ENCODE measurements around the gene ZC3H10. TPM values are rescaled to one million over a fixed set of nuclear protein-coding genes. Genes with fewer than 3 reads are reported as not detected.

The ZC3H10 gene
- total and polyA plus RNA-seq, 10 donors: 1.5 to 13.6 (median 8.9) TPM

DNA sequence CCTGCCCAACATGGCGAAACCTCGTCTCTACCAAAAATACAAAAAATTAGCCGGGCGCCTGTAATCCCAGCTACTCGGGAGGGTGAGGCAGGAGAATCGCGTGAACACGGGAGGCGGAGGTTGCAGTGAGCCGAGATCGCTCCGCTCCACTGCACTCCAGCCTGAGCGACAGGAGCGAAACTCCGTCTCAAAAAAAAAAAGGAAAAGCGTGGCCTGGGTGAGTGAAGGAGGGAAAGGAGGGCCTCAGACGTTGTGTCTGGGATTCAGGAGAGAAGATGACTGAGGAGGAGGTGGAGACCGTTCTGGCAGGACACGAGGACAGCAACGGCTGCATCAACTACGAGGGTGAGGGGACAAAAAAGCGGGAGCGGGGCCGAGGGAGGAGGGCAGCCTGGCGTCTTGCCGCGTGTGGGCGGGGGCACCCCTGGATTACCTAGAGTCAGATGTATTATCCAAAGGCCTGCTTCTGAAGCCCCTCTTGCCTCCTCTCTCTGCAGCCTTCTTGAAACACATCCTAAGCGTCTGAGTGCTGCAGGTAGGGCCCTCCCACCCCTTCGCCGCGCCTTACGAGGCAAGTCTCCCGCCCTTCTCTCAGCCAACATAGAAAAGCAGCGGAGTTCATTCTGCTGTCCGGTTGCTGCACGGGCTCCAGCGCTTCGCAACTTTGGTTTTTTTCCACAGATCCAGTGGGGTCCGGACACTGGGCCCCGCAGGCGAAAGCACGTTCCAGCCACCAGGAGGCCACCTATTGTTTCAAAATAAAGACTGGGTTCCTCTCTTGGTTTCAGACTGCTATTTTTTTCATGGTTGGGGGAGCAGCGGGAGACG, 39.3 kb downstream of the ZC3H10 start:
- Histone ChIP-seq H3K4me3 (peak overlapping the region; percentile 66 to 88 (median 71)), H3K4me1 (peaks cover 22 to 75% (median 62%) of the 10 kb centered on the region in 6 donors), H3K36me3 (peaks cover 0 to 31% (median 29%) of the 10 kb centered on the region in 6 donors), H3K27ac (peak overlapping the region; percentile 87 to 99 (median 95)), H3K9me3 (no peaks in the 10 kb centered on the region), H3K27me3 (replicated peaks in 1 of 7) (no peaks in the 10 kb centered on the region)
- 5 to 8% (median 6%) methylated on average over 43 to 45 of the region's 45 CpGs for WGBS, 5 donors
- peak in 1 of 3 donors; percentile 58 for TF ChIP-seq POLR2A (IDR thresholded peaks at IDR 0.05)
- TF ChIP-seq, protein P1, sequence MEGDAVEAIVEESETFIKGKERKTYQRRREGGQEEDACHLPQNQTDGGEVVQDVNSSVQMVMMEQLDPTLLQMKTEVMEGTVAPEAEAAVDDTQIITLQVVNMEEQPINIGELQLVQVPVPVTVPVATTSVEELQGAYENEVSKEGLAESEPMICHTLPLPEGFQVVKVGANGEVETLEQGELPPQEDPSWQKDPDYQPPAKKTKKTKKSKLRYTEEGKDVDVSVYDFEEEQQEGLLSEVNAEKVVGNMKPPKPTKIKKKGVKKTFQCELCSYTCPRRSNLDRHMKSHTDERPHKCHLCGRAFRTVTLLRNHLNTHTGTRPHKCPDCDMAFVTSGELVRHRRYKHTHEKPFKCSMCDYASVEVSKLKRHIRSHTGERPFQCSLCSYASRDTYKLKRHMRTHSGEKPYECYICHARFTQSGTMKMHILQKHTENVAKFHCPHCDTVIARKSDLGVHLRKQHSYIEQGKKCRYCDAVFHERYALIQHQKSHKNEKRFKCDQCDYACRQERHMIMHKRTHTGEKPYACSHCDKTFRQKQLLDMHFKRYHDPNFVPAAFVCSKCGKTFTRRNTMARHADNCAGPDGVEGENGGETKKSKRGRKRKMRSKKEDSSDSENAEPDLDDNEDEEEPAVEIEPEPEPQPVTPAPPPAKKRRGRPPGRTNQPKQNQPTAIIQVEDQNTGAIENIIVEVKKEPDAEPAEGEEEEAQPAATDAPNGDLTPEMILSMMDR (IDR thresholded peaks at IDR 0.05 in 8 of 11, conservative IDR thresholded peaks at IDR 0.05 in 3 of 11): peak; percentile 57 to 81 (median 73)
- peak in 2 of 3 donors; percentile 58 to 68 for TF ChIP-seq POLR2AphosphoS5 (IDR thresholded peaks at IDR 0.05)
- intact Hi-C loops (cut with DNase I; ENCODE audit: low total_unique reads): no loop called here
- peak; percentile 88 for DNase-seq

DNA sequence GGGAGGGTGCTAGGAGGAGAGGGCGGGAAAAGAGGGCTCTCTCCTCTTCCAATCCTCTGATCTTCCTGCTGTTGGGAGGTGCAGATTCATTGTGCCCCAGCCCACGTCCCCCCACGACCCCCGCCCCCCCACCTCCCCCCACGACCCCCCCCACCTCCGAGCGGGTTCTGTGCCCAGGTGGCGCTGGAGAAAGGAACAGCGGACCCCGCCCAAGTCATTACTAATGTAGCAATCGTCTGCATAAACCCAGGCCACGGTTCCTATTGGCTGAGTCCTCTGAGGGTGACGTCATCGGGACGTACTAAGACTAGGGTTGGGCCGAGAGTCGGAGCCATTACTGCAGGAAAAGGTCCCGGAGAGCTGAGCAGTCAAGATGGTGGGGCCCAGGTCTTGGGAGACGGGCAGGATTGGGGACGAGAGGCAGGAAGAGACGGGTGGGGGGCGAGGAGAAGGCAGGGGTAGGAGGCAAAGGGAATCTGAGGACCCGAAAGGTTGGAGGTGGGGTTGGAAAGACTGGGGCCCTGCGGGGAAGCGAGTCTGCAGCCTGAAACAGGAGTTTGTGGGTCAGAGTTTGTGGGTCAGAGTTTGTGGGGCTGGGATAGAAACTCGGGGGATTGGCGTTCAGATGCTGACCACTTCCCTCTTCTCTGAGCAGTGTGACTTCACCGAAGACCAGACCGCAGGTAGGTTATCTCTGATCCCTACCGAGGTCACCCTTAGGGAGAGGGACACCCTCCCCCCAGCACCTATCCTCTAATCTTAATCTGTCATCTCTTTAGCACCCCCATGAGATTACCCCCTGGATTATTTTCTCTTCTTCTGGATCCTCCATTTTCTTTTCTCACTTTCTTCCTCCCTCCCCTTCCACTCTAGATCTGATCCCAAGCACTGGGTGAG, 40.2 kb downstream of the ZC3H10 start, which contains the start of gene MYL6:
MYL6 (plus strand) TSS at position 331 of the 897 bp plus-strand sequence; CDS start at position 374, 43 bp downstream.
- peak; percentile 97 for DNase-seq
- Histone ChIP-seq H3K36me3 (peaks cover 0 to 40% (median 38%) of the 10 kb centered on the region in 6 donors), H3K4me3 (peak within 1 kb of the TSS; percentile 66 to 88 (median 71)), H3K27me3 (replicated peaks in 1 of 7) (no peaks in the 10 kb centered on the region), H3K9me3 (no peaks in the 10 kb centered on the region), H3K27ac (peak within 1 kb of the TSS; percentile 87 to 99 (median 95)), H3K4me1 (peaks cover 22 to 75% (median 58%) of the 10 kb centered on the region in 6 donors)
- WGBS, 5 donors: 0 to 1% (median 1%) methylated on average over 25 to 30 of the region's 30 CpGs
- intact Hi-C loops (cut with DNase I; ENCODE audit: low total_unique reads): no loop called here
- TF ChIP-seq POLR2A (IDR thresholded peaks at IDR 0.05) (peak; percentile 90 to 98 (median 97)), POLR2AphosphoS5 (IDR thresholded peaks at IDR 0.05) (peak; percentile 90 to 100 (median 98))
- TF ChIP-seq, protein P1 (IDR thresholded peaks at IDR 0.05 in 8 of 11, conservative IDR thresholded peaks at IDR 0.05 in 3 of 11): peak in 1 of 11 experiments; percentile 7

DNA sequence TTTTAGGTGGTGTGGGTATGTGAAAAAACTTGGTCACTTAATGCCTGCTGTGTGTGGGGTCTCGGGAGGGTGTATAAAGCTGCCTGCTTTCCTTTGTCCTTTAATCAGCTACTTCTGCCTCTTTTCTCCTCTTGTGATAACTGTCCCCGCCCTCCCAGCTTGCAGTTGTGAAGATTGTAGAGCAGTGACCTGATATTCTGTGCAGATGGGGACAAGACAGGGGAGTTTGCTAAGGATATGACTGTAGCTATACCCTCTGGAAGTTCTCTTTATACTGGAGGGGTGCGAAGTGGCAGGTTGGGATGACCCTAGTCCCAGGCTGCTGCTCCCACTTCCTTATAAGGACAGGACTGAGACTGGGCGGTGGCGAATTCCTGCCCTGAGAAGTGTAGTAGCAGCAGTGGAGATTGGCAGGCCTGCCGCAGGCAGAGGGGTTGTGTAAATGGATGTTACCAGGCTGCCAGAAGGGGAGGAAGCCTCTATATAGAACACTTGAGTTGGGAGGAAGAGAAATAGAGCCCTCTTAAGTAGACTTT, 40.9 kb downstream of the ZC3H10 start:
- 0 to 3% (median 1%) methylated on average over 6 of the region's 6 CpGs for WGBS, 5 donors
- Histone ChIP-seq H3K9me3 (no peaks in the 10 kb centered on the region), H3K4me3 (peak overlapping the region; percentile 66 to 88 (median 71)), H3K27ac (peak overlapping the region; percentile 87 to 99 (median 95)), H3K4me1 (peaks cover 22 to 71% (median 53%) of the 10 kb centered on the region in 6 donors), H3K27me3 (replicated peaks in 1 of 7) (no peaks in the 10 kb centered on the region), H3K36me3 (peaks cover 0 to 47% (median 45%) of the 10 kb centered on the region in 6 donors)
- TF ChIP-seq, protein P1 (IDR thresholded peaks at IDR 0.05 in 8 of 11, conservative IDR thresholded peaks at IDR 0.05 in 3 of 11): no peak
- TF ChIP-seq POLR2A (IDR thresholded peaks at IDR 0.05) (peak in 1 of 3 donors; percentile 49), POLR2AphosphoS5 (IDR thresholded peaks at IDR 0.05) (peak in 2 of 3 donors; percentile 67 to 79)
- intact Hi-C loops (cut with DNase I; ENCODE audit: low total_unique reads): no loop called here
- DNase-seq: peak; percentile 86
